Natural killer cell (primary cell): ENCODE measurements around the gene DGKD. TPM values are rescaled to one million over a fixed set of nuclear protein-coding genes. Genes with fewer than 3 reads are reported as not detected.

Experiments used
- ATAC-seq, 3 donors: fragments of 150-1000 bp in 2 of 3; fragments of 200-7000 bp in 1 of 3; cut with Tn5 transposase; 1 replicate in 1 of 3; 2 replicates in 2 of 3; pipeline ENCODE4 v1.10.0; 2021; ENCODE audit warnings: mild to moderate bottlenecking in 2 of 3, moderate library complexity in 2 of 3
- DNase-seq, 2 donors: peaks; one replicate each; pipeline versions ENCODE4 v3.0.0 to v3.0.0-alpha.2; 2013 to 2021; ENCODE audit warnings: mixed read lengths in 1 of 2
- H3K27ac ChIP-seq: one replicate; pipeline ENCODE4 v1.5.1; 2013; ENCODE audit warnings: mild to moderate bottlenecking, low read length
- H3K27me3 ChIP-seq: one replicate; pipeline ENCODE4 v1.6.1; 2013; ENCODE audit warnings: low read length; ENCODE audit not compliant: control insufficient read depth, insufficient read depth
- H3K36me3 ChIP-seq: one replicate; pipeline ENCODE4 v1.6.1; 2013; ENCODE audit warnings: low read length; ENCODE audit not compliant: control insufficient read depth, insufficient read depth
- H3K4me1 ChIP-seq: one replicate; pipeline ENCODE4 v1.6.1; 2013; ENCODE audit warnings: low read length; ENCODE audit not compliant: control insufficient read depth, insufficient read depth
- H3K4me3 ChIP-seq: one replicate; pipeline ENCODE4 v1.5.1; 2013; ENCODE audit warnings: low read length
- H3K9me3 ChIP-seq: one replicate; pipeline ENCODE4 v1.6.1; 2013; ENCODE audit warnings: low read length; ENCODE audit not compliant: control insufficient read depth, insufficient read depth
- H3K27ac Mint-ChIP-seq, 2 donors: one replicate each; pipeline ENCODE4 v1.8.0; 2022; ENCODE audit warnings: mild to moderate bottlenecking in 2 of 2, mixed read lengths in 2 of 2, moderate library complexity in 1 of 2
- H3K27me3 Mint-ChIP-seq, 2 donors: one replicate each; pipeline ENCODE4 v1.8.0; 2022; ENCODE audit warnings: low read depth in 2 of 2, mixed read lengths in 2 of 2
- H3K36me3 Mint-ChIP-seq: one replicate; pipeline ENCODE4 v1.8.0; 2022; ENCODE audit warnings: mixed read lengths
- H3K4me1 Mint-ChIP-seq, 2 donors: one replicate each; pipeline ENCODE4 v1.8.0; 2022; ENCODE audit warnings: mixed read lengths in 2 of 2
- H3K4me3 Mint-ChIP-seq: one replicate; pipeline ENCODE4 v1.8.0; 2022; ENCODE audit warnings: mild to moderate bottlenecking, moderate library complexity, mixed read lengths
- H3K9me3 Mint-ChIP-seq, 2 donors: one replicate each; pipeline ENCODE4 v1.8.0; 2022; ENCODE audit warnings: mixed read lengths in 2 of 2
- CTCF ChIP-seq: fragments of 200-600 bp; IDR thresholded peaks from one replicate; pipeline ENCODE4 v1.8.0; 2022; ENCODE audit warnings: antibody characterized with exemption
- WGBS: methylation state at CpG from one replicate; pipeline ENCODE4 v1.1.7; 2013; ENCODE audit warnings: missing lambda C conversion rate; ENCODE audit not compliant: insufficient coverage; 5-methylcytosine and 5-hydroxymethylcytosine counted together
- intact Hi-C: fragments of 100-400 bp; cut with micrococcal nuclease; formaldehyde crosslinking; loops from one replicate; pipeline ENCODE4 v1.14.2; 2022
- total RNA-seq, 4 donors: library from RNA; stranded (reverse); fragments of 120-200 nt in 1 of 4; gene quantifications; one replicate each; pipeline versions ENCODE4 v1.2.3 to v1.2.4, GENCODE V29; 2013 to 2022

DGKD gene
- total RNA-seq, 3 donors from 2014 or later (not counting 1 experiment from before 2014, with no cell fraction given): 299 to 456 (median 329) TPM

GRCh38 chr2:233365861-233366520 lies 11.7 kb downstream of the DGKD start:
- 84% methylated on average over 5 of the region's 6 CpGs for WGBS
- Histone ChIP-seq H3K27ac (peak overlapping the region; percentile 3), H3K4me3 (no peak overlapping the region), H3K36me3 (peaks cover 22% of the 10 kb centered on the region), H3K4me1 (peaks cover 27% of the 10 kb centered on the region), H3K27me3 (no peaks in the 10 kb centered on the region), H3K9me3 (peaks cover 3% of the 10 kb centered on the region)
- peak overlapping the region; percentile 84 to 87 for H3K27ac Mint-ChIP-seq
- intact Hi-C loops: no loop called here
- DNase-seq (no peak), ATAC-seq (peak in 1 of 3 donors; percentile 50)
- peaks cover 14% of the 10 kb centered on the region for H3K36me3 Mint-ChIP-seq
- TF ChIP-seq CTCF: no peak
- H3K27me3 Mint-ChIP-seq: no peaks in the 10 kb centered on the region
- H3K4me1 Mint-ChIP-seq: peaks cover 79 to 87% of the 10 kb centered on the region in 2 donors
- peak overlapping the region; percentile 45 for H3K4me3 Mint-ChIP-seq
- peaks cover 2 to 3% of the 10 kb centered on the region in 2 donors for H3K9me3 Mint-ChIP-seq

GRCh38 chr2:233367586-233367985 lies 13.3 kb downstream of the DGKD start:
- no peak for ATAC-seq
- no peak overlapping the region for H3K4me3 Mint-ChIP-seq
- TF ChIP-seq CTCF: no peak
- DNase-seq: no peak
- no peaks in the 10 kb centered on the region for H3K27me3 Mint-ChIP-seq
- Histone ChIP-seq H3K4me1 (peaks cover 28% of the 10 kb centered on the region), H3K27me3 (no peaks in the 10 kb centered on the region), H3K36me3 (peaks cover 21% of the 10 kb centered on the region), H3K4me3 (no peak overlapping the region), H3K9me3 (peaks cover 3% of the 10 kb centered on the region), H3K27ac (no peak overlapping the region)
- H3K27ac Mint-ChIP-seq: peak overlapping the region; percentile 84 to 87
- intact Hi-C loops: no loop called here
- WGBS: no CpG with 5 or more reads among the region's 3 CpGs
- H3K36me3 Mint-ChIP-seq: peaks cover 14% of the 10 kb centered on the region
- H3K4me1 Mint-ChIP-seq: peaks cover 77 to 79% of the 10 kb centered on the region in 2 donors
- peaks cover 2 to 3% of the 10 kb centered on the region in 2 donors for H3K9me3 Mint-ChIP-seq

- Mint-ChIP-seq H3K4me1 (peaks cover 76 to 80% of the 10 kb centered on the region in 2 donors), H3K27ac (peak overlapping the region; percentile 76 to 87), H3K36me3 (peaks cover 19% of the 10 kb centered on the region), H3K4me3 (no peak overlapping the region), H3K27me3 (no peaks in the 10 kb centered on the region), H3K9me3 (peaks cover under 1 to 2% of the 10 kb centered on the region in 2 donors)
- H3K36me3 ChIP-seq: peaks cover 26% of the 10 kb centered on the region
- peaks cover 28% of the 10 kb centered on the region for H3K4me1 ChIP-seq
- DNase-seq (no peak), ATAC-seq (no peak)
- no peak overlapping the region for H3K27ac ChIP-seq
- intact Hi-C loops: no loop called here
- H3K9me3 ChIP-seq: peaks cover 2% of the 10 kb centered on the region
- H3K4me3 ChIP-seq: no peak overlapping the region
- 71% methylated on average over 5 of the region's 5 CpGs for WGBS
- H3K27me3 ChIP-seq: no peaks in the 10 kb centered on the region
- no peak for TF ChIP-seq CTCF
These were observed 14.5 kb downstream of the DGKD start for GRCh38 chr2:233368756-233369155.

GRCh38 chr2:233369462-233369861 lies 15.2 kb downstream of the DGKD start:
- Mint-ChIP-seq H3K27me3 (no peaks in the 10 kb centered on the region), H3K9me3 (no peaks in the 10 kb centered on the region), H3K36me3 (peaks cover 12% of the 10 kb centered on the region), H3K27ac (peak overlapping the region; percentile 76 to 87), H3K4me1 (peaks cover 69 to 73% of the 10 kb centered on the region in 2 donors), H3K4me3 (peak overlapping the region; percentile 35)
- no peak for TF ChIP-seq CTCF
- no peak overlapping the region for H3K4me3 ChIP-seq
- DNase-seq (no peak), ATAC-seq (no peak)
- no peaks in the 10 kb centered on the region for H3K9me3 ChIP-seq
- peaks cover 28% of the 10 kb centered on the region for H3K4me1 ChIP-seq
- 88% methylated on average over 8 of the region's 8 CpGs for WGBS
- no peak overlapping the region for H3K27ac ChIP-seq
- intact Hi-C loops: no loop called here
- H3K36me3 ChIP-seq: peaks cover 22% of the 10 kb centered on the region
- no peaks in the 10 kb centered on the region for H3K27me3 ChIP-seq
